Fibroblast of pulmonary artery (primary cell): Measurements from ENCODE around the gene FBXO10.

Experiments
- DNase-seq: peaks from one replicate; pipeline ENCODE4 v3.0.0-alpha.2; 2010; ENCODE audit warnings: low read depth
- H3K4me3 ChIP-seq: replicated peaks from 2 replicates; pipeline ENCODE4 v1.5.1; 2011; ENCODE audit warnings: low read depth, mild to moderate bottlenecking, control low read depth, low read length, moderate library complexity
- CTCF ChIP-seq: IDR thresholded peaks from 2 replicates; pipeline ENCODE4 v1.5.1; 2011; ENCODE audit warnings: mild to moderate bottlenecking, control low read depth, low read length, inconsistent platforms; ENCODE audit errors: missing control alignments

The FBXO10 gene

DNA sequence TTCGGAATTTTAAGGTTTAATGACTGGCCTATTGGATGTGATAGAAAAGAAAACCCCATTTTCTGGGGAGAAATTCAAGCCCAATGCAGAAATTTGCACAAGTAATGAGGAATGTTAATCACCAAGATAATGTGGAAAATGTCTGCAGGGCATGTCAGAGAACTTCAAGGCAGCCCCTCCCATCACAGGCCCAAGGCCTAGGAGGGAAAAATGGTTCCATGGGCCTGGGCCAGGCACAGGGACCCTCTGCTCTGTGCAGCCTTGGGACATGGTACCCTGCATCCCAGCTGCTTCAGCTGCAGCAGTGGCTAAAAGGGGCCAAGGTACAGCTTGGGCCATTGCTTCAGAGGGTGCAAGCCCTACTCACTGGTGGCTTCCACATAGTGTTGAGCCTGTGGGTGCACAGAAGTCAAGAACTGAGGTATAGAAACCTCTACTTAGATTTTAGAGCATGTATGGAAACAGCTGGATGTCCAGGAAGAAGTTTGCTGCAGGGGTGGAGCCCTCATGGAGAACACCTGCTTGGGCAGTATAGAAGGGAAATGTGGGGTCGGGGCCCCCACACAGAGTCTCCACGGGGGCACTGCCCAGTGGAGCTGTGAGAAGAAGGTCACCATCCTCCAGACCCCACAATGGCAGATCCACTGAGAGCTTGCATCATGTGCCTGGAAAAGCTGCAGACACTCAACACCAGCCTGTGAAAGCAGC, 12.2 kb downstream of the FBXO10 start:
- no peak overlapping the region for H3K4me3 ChIP-seq
- TF ChIP-seq CTCF: no peak
- DNase-seq: no peak

- no peak overlapping the region for H3K4me3 ChIP-seq
- no peak for TF ChIP-seq CTCF
- DNase-seq: no peak
Observed at GRCh38 chr9:37562826-37563225, 13.4 kb downstream of the FBXO10 start.

- TF ChIP-seq CTCF: no peak
- H3K4me3 ChIP-seq: no peak overlapping the region
- DNase-seq: no peak
Observed at GRCh38 chr9:37561682-37562081, 14.5 kb downstream of the FBXO10 start.

DNA sequence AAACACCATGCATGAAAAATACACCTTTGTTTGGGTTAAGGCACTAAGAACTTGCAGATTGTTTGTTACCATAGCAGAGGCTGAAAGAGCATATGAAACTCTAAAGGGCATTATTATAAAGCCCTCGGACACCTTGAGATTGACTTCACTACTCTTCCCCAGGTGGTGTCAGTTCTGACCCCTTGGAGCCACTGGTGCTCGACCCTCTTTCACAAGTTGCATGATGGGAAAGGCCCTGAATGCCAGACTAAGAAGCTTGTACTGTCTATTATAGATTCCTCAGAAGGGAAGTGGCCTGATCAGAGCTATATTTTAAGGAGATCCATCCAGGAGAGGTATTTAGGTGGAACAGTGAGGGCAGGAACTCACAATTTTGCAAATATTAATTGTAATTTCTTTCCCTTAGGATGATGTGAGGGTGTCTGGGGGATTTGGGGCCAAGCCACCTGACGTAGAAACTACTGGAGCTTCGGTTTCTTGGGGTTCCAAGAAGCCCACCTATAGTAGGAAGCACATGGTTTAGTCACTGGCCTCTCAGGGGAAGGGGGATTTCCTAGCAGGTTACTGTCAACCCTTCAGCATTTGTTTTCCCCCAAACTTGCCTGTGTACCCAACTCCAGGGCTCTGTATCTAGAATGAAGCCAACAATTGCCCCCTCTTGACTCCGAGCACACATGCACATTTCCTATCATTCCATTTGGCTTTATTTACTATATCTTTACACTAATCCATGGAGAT, 16.2 kb downstream of the FBXO10 start:
- DNase-seq: no peak
- no peak for TF ChIP-seq CTCF
- H3K4me3 ChIP-seq: no peak overlapping the region

GRCh38 chr9:37559125-37559524, 17.1 kb downstream of the FBXO10 start:
- no peak overlapping the region for H3K4me3 ChIP-seq
- TF ChIP-seq CTCF: no peak
- no peak for DNase-seq

DNA sequence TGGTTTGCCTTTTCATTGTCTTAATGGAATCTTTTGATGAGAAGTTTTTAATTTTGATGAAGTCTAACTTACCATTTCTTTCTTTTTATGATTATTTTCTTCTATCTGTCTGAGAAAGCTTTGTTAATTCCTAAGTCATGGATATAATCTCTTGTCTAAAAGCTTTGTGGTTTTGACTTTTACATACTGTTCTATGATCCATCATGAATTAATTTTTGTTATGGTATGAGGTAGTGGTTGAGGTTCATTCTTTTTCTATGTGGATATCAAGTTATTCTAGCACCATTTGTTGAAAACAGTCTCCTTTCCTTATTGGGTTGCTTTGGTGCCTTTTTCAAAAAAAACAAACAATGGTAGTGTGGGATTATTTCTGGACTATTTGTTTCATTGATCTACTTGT, 20.4 kb downstream of the FBXO10 start:
- TF ChIP-seq CTCF: no peak
- peak; percentile 19 for DNase-seq
- no peak overlapping the region for H3K4me3 ChIP-seq
